Stimulated activated naive CD4-positive, alpha-beta T cell (primary cell): Measurements from ENCODE around the gene MCAM.

Experiments used
- DNase-seq, 6 experiments: peaks; one replicate each; lab custom pipeline; 2025; lab: John Stamatoyannopoulos, UW

The MCAM gene

GRCh38 chr11:119307219-119307618 lies 9.7 kb downstream of the MCAM start:
- DNase-seq = no peak

DNA sequence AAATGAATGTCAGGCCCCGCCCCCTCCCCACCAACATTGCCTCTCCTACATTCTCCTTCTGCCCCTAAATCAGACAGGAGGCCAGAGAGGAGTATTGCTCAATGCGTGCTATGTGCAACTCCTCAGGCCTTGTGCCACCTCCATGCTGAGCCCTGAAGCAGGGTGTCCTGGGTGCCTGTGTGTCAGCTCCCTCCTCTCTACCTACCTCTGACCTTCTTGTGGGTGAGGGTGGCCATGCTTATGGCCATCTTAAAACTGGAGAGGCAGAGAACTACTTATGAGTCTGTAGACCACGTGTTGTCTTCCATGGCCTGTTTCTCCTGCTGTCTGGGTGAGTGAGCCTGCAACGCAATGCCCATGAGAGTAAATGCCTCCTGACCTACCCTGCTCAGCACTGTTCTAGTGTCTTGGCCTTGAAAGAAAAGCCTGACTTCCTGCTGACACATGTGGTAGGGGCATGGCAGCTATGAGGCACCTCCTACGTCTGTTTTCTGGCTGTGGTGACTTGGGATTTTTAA lies 10.5 kb downstream of the MCAM start:
- DNase-seq = peak; percentile 47 to 82 (median 66)

DNA sequence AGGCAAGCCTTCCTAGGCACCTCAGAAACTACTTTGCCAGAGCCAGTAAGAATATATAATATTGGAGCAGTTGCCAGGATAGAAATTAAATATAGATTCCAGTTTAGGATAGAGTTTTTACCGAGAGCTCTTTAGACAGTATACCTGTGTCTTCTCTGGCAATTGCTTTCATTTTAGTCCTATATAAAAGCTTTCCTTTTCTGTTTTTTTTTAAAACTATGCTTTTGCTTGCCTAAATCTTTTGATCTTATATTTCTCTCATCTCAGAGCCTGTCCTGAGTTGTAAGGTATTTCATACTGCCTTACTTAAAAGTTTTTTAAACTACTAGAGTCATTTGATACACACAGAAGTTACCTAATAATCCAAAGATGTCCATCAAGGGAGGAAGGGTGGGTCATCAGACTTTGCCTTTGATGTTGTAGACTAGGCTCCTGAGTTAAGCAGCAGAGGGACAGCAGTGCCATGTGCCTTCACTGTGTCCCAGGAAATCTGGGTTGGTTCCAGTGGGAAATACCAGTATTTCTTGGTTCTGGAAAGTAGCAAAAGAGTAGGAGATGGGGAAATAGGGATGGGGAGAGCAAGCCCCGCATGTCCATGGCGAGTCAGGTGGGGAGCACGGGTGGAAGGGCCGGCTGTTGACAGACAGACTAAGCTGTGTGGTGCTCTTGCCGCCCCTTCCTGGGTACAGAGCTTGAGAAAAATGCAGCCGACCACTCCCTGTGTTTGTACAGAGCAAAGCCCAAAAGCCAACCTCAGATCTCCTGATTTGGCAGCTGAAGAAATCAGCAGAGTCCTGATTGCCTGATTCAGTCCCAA lies 11.2 kb downstream of the MCAM start:
- DNase-seq = peak in 3 of 6 experiments; percentile 23 to 43 (median 42)

- no peak for DNase-seq
Measured at GRCh38 chr11:119303227-119303718, 13.7 kb downstream of the MCAM start.

- no peak for DNase-seq
Measured at GRCh38 chr11:119300198-119300964, 16.5 kb downstream of the MCAM start.

DNA sequence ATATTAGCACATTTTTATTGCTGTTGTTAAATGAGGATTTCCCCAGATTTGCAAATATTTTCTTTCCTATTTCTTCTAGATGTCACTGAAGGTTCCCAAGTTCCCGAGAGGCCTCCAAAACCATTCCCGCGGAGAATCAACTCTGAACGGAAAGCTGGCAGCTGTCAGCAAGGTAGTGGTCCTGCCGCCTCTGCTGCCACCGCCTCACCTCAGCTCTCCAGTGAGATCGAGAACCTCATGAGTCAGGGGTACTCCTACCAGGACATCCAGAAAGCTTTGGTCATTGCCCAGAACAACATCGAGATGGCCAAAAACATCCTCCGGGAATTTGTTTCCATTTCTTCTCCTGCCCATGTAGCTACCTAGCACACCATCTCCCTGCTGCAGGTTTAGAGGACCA lies 17.5 kb downstream of the MCAM start:
- DNase-seq = no peak

GRCh38 chr11:119298726-119299125 lies 18.2 kb downstream of the MCAM start:
- no peak for DNase-seq

DNA sequence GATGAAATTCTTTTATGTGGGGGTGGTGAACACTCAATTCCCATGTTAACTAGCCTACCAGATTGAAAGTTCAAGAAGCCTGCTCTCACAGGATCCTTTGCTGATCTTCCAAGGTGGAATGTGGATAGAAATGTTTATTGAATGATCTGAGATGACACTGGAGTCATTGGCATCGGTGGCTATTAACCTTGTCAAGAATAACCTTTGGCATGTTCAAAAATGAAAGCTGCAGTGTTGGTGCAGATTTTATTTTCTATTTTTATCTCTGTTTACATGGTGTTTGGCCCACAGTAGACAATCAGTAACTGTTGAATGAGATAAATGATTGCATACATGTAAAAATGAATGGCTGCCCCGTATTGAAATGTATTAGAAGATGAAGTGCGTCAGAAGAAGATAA lies 19.0 kb downstream of the MCAM start:
- no peak for DNase-seq

DNA sequence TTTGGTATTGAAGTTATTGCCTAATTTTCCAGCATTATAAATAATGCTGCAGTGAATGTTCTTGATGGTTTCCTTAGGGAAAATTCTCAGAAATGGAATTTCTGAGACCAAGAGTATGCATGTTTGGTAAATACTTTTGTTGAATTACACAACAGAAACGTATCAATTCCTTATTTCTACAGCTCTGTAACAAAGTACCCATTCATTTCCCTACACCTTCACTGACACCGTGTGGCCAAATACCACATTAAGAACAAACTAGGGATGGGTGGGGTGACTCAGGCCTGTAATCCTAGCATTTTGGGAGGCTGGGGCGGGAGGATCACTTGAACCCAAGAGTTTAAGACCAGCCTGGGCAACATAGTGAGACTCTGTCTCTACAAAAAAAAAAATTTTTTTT lies 21.8 kb downstream of the MCAM start:
- no peak for DNase-seq

DNA sequence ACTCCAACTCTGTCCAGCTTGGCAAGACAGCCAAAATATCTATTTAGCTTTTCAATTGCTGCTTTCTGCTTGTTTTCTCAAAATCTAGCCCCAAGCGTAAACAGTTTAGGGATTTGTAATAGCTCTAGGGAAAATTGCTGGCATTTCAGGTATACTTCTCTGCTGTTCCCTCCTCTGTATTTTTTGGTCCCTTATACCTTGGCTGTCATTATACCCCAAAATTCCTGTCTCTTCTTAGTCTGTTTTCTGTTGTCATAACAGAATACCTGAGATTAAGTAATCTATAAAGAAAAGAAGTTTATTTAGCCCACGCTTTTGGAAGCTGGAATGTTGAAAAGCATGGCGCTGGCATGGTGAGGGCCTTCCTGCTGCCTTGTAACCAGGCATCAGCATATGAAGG lies 23.5 kb downstream of the MCAM start:
- DNase-seq = no peak

GRCh38 chr11:119290894-119291497 lies 25.9 kb downstream of the MCAM start:
- no peak for DNase-seq

- no peak for DNase-seq
Measured at GRCh38 chr11:119288219-119288618, 28.7 kb downstream of the MCAM start.

GRCh38 chr11:119285431-119285830 lies 31.5 kb downstream of the MCAM start:
- no peak for DNase-seq

DNA sequence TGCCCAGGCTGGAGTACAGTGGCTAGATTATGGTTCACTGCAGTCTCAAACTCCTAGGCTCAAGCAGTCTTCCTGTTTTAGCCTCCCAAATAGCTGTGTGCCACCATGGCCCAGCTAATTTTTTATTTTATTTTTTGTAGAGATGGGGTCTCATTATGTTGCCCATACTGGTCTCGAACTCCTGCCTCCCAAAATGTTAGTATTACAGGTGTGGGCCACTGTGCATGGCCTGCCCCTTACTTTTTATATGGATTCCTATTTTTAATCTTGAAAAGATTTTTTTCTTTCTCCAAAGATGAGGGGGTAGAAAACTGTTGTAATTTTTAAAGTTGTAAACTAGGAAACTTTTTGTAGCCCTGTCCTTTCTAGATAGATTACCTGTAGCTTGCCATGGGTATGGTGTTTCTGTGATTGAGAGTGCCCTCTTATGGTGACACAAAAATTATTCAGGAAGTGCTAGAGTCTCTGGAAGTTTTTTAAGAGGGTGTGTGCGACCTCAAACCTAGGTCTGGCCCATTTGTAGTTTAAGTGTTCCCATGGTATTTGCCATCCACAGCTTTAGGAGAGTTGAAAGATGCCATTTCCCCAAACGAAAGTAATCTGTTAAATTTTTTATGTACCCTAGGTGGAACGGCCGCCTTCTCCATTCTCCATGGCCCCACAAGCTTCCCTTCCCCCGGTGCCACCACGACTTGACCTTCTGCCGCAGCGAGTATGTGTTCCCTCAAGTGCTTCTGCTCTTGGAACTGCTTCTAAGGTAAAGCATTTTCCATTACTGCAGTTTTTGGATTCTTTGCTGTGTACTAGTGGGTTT lies 32.4 kb downstream of the MCAM start:
- DNase-seq = peak in 3 of 6 experiments; percentile 42 to 71 (median 62)

DNA sequence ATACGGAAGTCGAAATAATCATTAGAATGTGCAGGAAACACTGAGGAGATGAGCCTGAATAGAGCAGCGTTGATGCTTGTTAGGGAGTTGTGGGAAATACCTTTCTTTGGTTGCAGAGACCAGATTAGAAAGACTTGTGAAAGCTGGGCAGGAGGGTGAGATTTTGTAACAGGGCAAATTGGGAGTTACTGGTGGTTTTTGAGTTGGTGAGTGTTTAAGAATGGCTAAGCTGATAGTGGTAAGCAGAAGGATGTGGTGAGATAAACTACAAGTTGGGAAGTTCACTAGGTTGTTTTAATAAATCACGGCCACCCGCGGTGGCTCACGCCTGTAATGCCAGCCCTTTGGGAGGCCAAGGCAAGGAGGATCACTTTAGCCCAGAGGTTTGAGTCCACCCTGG lies 34.4 kb downstream of the MCAM start:
- no peak for DNase-seq

GRCh38 chr11:119277660-119278059 lies 39.3 kb downstream of the MCAM start:
- DNase-seq = no peak

DNA sequence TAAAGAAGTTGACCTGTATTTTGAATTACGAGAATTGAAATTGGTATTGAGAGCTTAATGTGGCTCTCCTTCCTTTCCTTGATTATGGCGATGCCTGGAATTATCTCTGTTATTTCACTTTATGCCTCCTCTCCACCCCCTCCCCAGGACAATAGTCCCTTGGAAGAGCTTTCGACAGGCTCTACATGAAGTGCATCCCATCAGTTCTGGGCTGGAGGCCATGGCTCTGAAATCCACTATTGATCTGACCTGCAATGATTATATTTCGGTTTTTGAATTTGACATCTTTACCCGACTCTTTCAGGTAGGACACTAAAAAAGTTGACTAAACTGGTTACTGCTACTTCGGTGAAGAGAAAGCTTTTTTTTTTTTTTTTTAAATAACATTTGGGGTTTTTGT lies 43.2 kb downstream of the MCAM start:
- no peak for DNase-seq

- no peak for DNase-seq
Measured at GRCh38 chr11:119267645-119268044, 49.3 kb downstream of the MCAM start.

DNA sequence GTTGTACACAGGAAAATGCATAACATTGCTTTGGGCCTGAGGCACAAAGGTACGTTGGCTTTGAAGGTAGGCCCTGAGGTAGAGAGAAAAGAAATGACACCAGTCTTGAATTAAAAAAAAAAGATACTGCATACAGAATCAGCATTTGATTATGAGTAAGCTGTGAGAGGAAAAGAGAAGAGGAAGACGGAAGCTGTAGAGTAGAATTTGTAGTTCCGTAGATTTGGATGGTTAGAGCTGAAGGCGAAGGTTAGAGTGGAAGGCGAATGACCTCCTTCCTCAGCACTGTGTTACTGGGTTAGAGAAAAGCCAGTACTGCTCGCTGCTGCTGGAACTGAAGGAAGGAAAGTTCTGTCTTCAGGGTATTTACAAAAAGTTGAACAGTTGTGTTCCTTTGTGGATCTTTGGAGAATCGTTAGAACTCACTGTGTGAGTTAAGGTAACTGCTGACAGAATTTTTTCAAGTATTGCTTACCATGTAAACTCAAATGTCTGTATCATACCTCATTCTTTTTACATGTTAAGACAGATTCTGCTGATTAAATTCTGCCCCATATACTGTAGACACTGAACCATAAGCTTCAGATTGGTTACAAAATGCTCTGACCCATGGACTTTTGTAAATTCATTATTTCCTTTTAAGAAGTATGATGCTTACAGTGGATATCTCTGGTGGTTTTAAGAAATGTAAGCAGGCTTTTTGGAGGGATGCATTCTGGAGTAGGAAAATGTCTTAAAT lies 50.2 kb downstream of the MCAM start:
- DNase-seq = peak in 2 of 6 experiments; percentile 15 to 46

GRCh38 chr11:119266063-119266462 lies 50.9 kb downstream of the MCAM start:
- peak in 1 of 6 experiments; percentile 46 for DNase-seq
